Measurements from ENCODE around the gene SLC12A9.

The SLC12A9 gene

GRCh38 chr7:100864263-100864845 lies 11.8 kb downstream of the SLC12A9 start:
- DNase-seq, result no peak

GRCh38 chr7:100865372-100865911 lies 12.9 kb downstream of the SLC12A9 start:
- DNase-seq, result no peak

GRCh38 chr7:100865938-100866728 lies 13.6 kb downstream of the SLC12A9 start:
- no peak for DNase-seq

GRCh38 chr7:100866729-100867039 lies 14.2 kb downstream of the SLC12A9 start:
- DNase-seq, result no peak

- peak; percentile 98 for DNase-seq
These were observed 14.7 kb downstream of the SLC12A9 start, which contains the start of gene TRIP6 for GRCh38 chr7:100867040-100867775. TSS of gene TRIP6 (plus strand) at chr7:100867387. CDS start at chr7:100867498, 111 bp downstream.

- DNase-seq, result no peak
These were observed 15.4 kb downstream of the SLC12A9 start for GRCh38 chr7:100867776-100868485.

- no peak for DNase-seq
These were observed 21.2 kb downstream of the SLC12A9 start for GRCh38 chr7:100873599-100874299.

GRCh38 chr7:100874300-100874576 lies 21.7 kb downstream of the SLC12A9 start:
- DNase-seq, result no peak

- peak; percentile 99 for DNase-seq
These were observed 22.3 kb downstream of the SLC12A9 start, which contains the start of gene SRRT for GRCh38 chr7:100874577-100875355. TSS of gene SRRT (plus strand) at chr7:100875103. CDS start at chr7:100875591, 488 bp downstream.

GRCh38 chr7:100875356-100875751 lies 22.8 kb downstream of the SLC12A9 start:
- DNase-seq, result no peak

- DNase-seq, result no peak
These were observed 25.5 kb downstream of the SLC12A9 start for GRCh38 chr7:100878013-100878412.

GRCh38 chr7:100878685-100879084 lies 26.2 kb downstream of the SLC12A9 start:
- DNase-seq, result no peak

GRCh38 chr7:100879685-100880261 lies 27.3 kb downstream of the SLC12A9 start:
- DNase-seq, result no peak

GRCh38 chr7:100880645-100881044 lies 28.1 kb downstream of the SLC12A9 start:
- no peak for DNase-seq

GRCh38 chr7:100881136-100881535 lies 28.6 kb downstream of the SLC12A9 start:
- no peak for DNase-seq

- DNase-seq, result no peak
These were observed 29.7 kb downstream of the SLC12A9 start for GRCh38 chr7:100882201-100882600.

- no peak for DNase-seq
These were observed 30.4 kb downstream of the SLC12A9 start for GRCh38 chr7:100882785-100883526.

- DNase-seq, result no peak
These were observed 32.4 kb downstream of the SLC12A9 start for GRCh38 chr7:100884736-100885439.

GRCh38 chr7:100885440-100886141 lies 33.1 kb downstream of the SLC12A9 start:
- DNase-seq, result no peak
